Measurements from ENCODE around the gene PTPRN2. TPM values are rescaled to one million over a fixed set of nuclear protein-coding genes. Genes with fewer than 3 reads are reported as not detected.

The PTPRN2 gene
- total RNA-seq, 1 experiment from 2014 or later, result 1.1 TPM

- intact Hi-C loops (cut with micrococcal nuclease; ENCODE audit: unreplicated experiment) (no loop called here), in situ Hi-C loops (cut with HindIII; ENCODE audit: low pct_unique_long_range_greater_than_20kb, low sequenced_read_pairs) (no loop called here)
- POLR2A ChIA-PET, result no interaction called here
- Histone ChIP-seq H3K4me3 (ENCODE audit: low read depth in 2 of 2, low read length in 2 of 2) (no peak overlapping the region), H3K27me3 (ENCODE audit: control insufficient read depth, insufficient read depth, low read length) (no peaks in the 10 kb centered on the region; the same call in 1 of the 2 replicates), H3K9me3 (ENCODE audit: control insufficient read depth, insufficient read depth, low read depth, low read length) (no peaks in the 10 kb centered on the region), H3K36me3 (ENCODE audit: control insufficient read depth, insufficient read depth, low read length) (no peaks in the 10 kb centered on the region), H3K4me1 (ENCODE audit: control insufficient read depth, insufficient read depth, low read length) (no peaks in the 10 kb centered on the region), H3K27ac (ENCODE audit: low read length) (no peak overlapping the region)
- TF ChIP-seq REST (IDR thresholded peaks at IDR 0.05; ENCODE audit: insufficient read depth in 1 of 2, low read depth in 2 of 2, low read length in 1 of 2) (no peak), POLR2AphosphoS5 (IDR thresholded peaks at IDR 0.05; ENCODE audit: low read depth, low read length) (no peak), SIN3A (IDR thresholded peaks at IDR 0.05; ENCODE audit: borderline replicate concordance, insufficient read depth, low read depth, low read length) (no peak), TCF7L2 (IDR thresholded peaks at IDR 0.05; ENCODE audit: low read depth, low read length) (no peak), CTCF (IDR thresholded peaks at IDR 0.05) (no peak)
- no peak for DNase-seq (ENCODE audit: low read depth, low spot score)
- CTCF ChIA-PET, result no interaction called here
- no TSS peak for BruUV-seq (replicated peaks)
- no peak for ATAC-seq
These were observed 557.6 kb downstream of the PTPRN2 start for GRCh38 chr7:158030071-158030470.

GRCh38 chr7:158029509-158029908 is 558.1 kb downstream of the PTPRN2 start:
- H3K36me3 ChIP-seq (ENCODE audit: control insufficient read depth, insufficient read depth, low read length), result no peaks in the 10 kb centered on the region
- no peak overlapping the region for H3K27ac ChIP-seq (ENCODE audit: low read length)
- ChIA-PET CTCF (no interaction called here), POLR2A (no interaction called here)
- H3K4me3 ChIP-seq (ENCODE audit: low read depth in 2 of 2, low read length in 2 of 2), result no peak overlapping the region
- H3K4me1 ChIP-seq (ENCODE audit: control insufficient read depth, insufficient read depth, low read length), result no peaks in the 10 kb centered on the region
- BruUV-seq (replicated peaks), result no TSS peak
- ATAC-seq, result no peak
- intact Hi-C loops (cut with micrococcal nuclease; ENCODE audit: unreplicated experiment), result no loop called here
- DNase-seq (ENCODE audit: low read depth, low spot score), result no peak
- TF ChIP-seq CTCF (IDR thresholded peaks at IDR 0.05) (no peak), SIN3A (IDR thresholded peaks at IDR 0.05; ENCODE audit: borderline replicate concordance, insufficient read depth, low read depth, low read length) (no peak), TCF7L2 (IDR thresholded peaks at IDR 0.05; ENCODE audit: low read depth, low read length) (no peak), POLR2AphosphoS5 (IDR thresholded peaks at IDR 0.05; ENCODE audit: low read depth, low read length) (no peak), REST (IDR thresholded peaks at IDR 0.05; ENCODE audit: insufficient read depth in 1 of 2, low read depth in 2 of 2, low read length in 1 of 2) (no peak)
- in situ Hi-C loops (cut with HindIII; ENCODE audit: low pct_unique_long_range_greater_than_20kb, low sequenced_read_pairs), result no loop called here
- no peaks in the 10 kb centered on the region for H3K9me3 ChIP-seq (ENCODE audit: control insufficient read depth, insufficient read depth, low read depth, low read length)
- H3K27me3 ChIP-seq (ENCODE audit: control insufficient read depth, insufficient read depth, low read length), result no peaks in the 10 kb centered on the region; the same call in 1 of the 2 replicates
